Activated CD4-positive, alpha-beta memory T cell treated with anti-CD3 and anti-CD28 coated beads for 36 hours (primary cell): ENCODE data around the gene NPLOC4. TPM values are rescaled to one million over a fixed set of nuclear protein-coding genes. Genes with fewer than 3 reads are reported as not detected.

Experiments
- CTCF ChIA-PET: fragments of 350-600 bp; sonication (Branson Sonifier 250); formaldehyde crosslinking; loops from one replicate; lab custom pipeline; 2021; ENCODE audit warnings: antibody characterized with exemption, inconsistent platforms; lab: Charles Lee
- POLR2A ChIA-PET: fragments of 350-600 bp; sonication (Branson Sonifier 250); formaldehyde crosslinking; loops from one replicate; lab custom pipeline; 2021; ENCODE audit warnings: antibody characterized with exemption; lab: Charles Lee
- DNase-seq: peaks from one replicate; pipeline ENCODE4 v3.0.0-alpha.2; 2020
- H3K27ac Mint-ChIP-seq: one replicate; pipeline ENCODE4 v1.8.0; 2021; ENCODE audit warnings: mixed read lengths
- H3K27me3 Mint-ChIP-seq: one replicate; pipeline ENCODE4 v1.8.0; 2021; ENCODE audit warnings: mixed read lengths
- H3K36me3 Mint-ChIP-seq: one replicate; pipeline ENCODE4 v1.8.0; 2021; ENCODE audit warnings: mixed read lengths
- H3K4me1 Mint-ChIP-seq: one replicate; pipeline ENCODE4 v1.8.0; 2021; ENCODE audit warnings: low read depth, mixed read lengths
- H3K4me3 Mint-ChIP-seq: one replicate; pipeline ENCODE4 v1.8.0; 2021; ENCODE audit warnings: mild to moderate bottlenecking, mixed read lengths
- H3K9me3 Mint-ChIP-seq: one replicate; pipeline ENCODE4 v1.8.0; 2021; ENCODE audit warnings: mixed read lengths
- intact Hi-C: fragments of 100-400 bp; cut with micrococcal nuclease; formaldehyde crosslinking; loops from one replicate; pipeline ENCODE4 v1.15.1; 2023
- total RNA-seq, 2 experiments: library from RNA; stranded (reverse); gene quantifications; one replicate each; pipeline ENCODE4 v1.2.3, GENCODE V29; 2021

NPLOC4 gene
- total RNA-seq, 2 experiments from 2014 or later = 78.4 to 93.2 TPM

- no peak overlapping the region for H3K27ac Mint-ChIP-seq
- intact Hi-C loops = no loop called here
- H3K4me3 Mint-ChIP-seq = no peak overlapping the region
- no peaks in the 10 kb centered on the region for H3K27me3 Mint-ChIP-seq
- peaks cover 33% of the 10 kb centered on the region for H3K36me3 Mint-ChIP-seq
- H3K4me1 Mint-ChIP-seq = no peaks in the 10 kb centered on the region
- no peak for DNase-seq
- CTCF ChIA-PET = no interaction called here
- no peaks in the 10 kb centered on the region for H3K9me3 Mint-ChIP-seq
- POLR2A ChIA-PET = no interaction called here
These were observed 65.9 kb downstream of the NPLOC4 start for GRCh38 chr17:81570964-81571363.

GRCh38 chr17:81569986-81570514, 66.9 kb downstream of the NPLOC4 start:
- H3K27ac Mint-ChIP-seq = no peak overlapping the region
- H3K36me3 Mint-ChIP-seq = peaks cover 38% of the 10 kb centered on the region
- no peaks in the 10 kb centered on the region for H3K9me3 Mint-ChIP-seq
- intact Hi-C loops = no loop called here
- DNase-seq = no peak
- no peaks in the 10 kb centered on the region for H3K27me3 Mint-ChIP-seq
- H3K4me1 Mint-ChIP-seq = no peaks in the 10 kb centered on the region
- ChIA-PET POLR2A (no interaction called here), CTCF (interaction anchor here (0.9 kb wide), 1 partner anchor 32 kb away, joined by 3 read pairs; no protein-coding TSS in a partner anchor)
- no peak overlapping the region for H3K4me3 Mint-ChIP-seq

DNA sequence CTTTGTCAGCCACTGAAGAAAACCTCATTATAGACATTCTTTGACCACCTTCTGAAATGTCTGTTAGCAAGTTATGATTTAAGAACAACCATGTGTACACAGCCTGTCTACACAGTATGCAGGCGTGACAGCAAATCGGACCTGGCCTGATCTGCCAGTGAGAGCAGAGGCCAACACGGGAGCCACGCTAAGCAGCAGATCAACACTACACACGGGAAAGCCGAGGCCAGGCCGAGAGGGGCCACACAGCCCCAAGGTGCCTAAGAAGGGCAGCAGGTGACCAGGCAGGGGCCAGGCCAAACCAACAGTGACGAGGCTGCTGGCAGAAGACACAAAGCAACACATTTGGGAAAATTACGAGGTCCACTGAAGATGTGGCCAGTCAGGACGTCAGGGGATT, 68.5 kb downstream of the NPLOC4 start:
- no peak overlapping the region for H3K4me3 Mint-ChIP-seq
- no peaks in the 10 kb centered on the region for H3K27me3 Mint-ChIP-seq
- no peaks in the 10 kb centered on the region for H3K4me1 Mint-ChIP-seq
- intact Hi-C loops = no loop called here
- ChIA-PET POLR2A (no interaction called here), CTCF (interaction anchor here (1.5 kb wide), 1 partner anchor 33 kb away, joined by 9 read pairs; no protein-coding TSS in a partner anchor)
- H3K27ac Mint-ChIP-seq = no peak overlapping the region
- peaks cover 34% of the 10 kb centered on the region for H3K36me3 Mint-ChIP-seq
- H3K9me3 Mint-ChIP-seq = no peaks in the 10 kb centered on the region
- DNase-seq = no peak

DNA sequence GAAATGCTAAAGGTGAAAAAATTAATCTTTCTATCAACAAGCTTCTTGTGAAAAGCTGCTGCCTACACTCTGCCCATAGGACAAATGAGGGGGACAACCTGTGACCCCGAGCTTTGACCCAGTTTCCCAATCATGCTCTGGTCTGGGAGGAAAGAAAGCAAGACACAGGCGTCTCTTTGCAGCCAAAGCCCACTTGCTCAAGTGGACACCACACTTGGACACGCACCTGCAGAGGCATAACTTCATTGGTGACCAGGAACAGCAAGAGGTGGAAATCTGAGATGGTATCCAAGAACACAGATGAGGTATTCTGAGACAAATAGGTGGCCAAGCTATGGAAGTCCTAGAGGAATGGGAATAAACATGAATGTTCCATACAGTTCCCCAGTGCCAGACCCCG, 69.7 kb downstream of the NPLOC4 start:
- H3K4me1 Mint-ChIP-seq = no peaks in the 10 kb centered on the region
- no peak overlapping the region for H3K27ac Mint-ChIP-seq
- H3K4me3 Mint-ChIP-seq = no peak overlapping the region
- intact Hi-C loops = no loop called here
- CTCF ChIA-PET = no interaction called here
- no peaks in the 10 kb centered on the region for H3K27me3 Mint-ChIP-seq
- H3K36me3 Mint-ChIP-seq = peaks cover 30% of the 10 kb centered on the region
- no peaks in the 10 kb centered on the region for H3K9me3 Mint-ChIP-seq
- POLR2A ChIA-PET = interaction anchor here (0.6 kb wide), 1 partner anchor 45 kb away, joined by 3 read pairs; no protein-coding TSS in a partner anchor
- no peak for DNase-seq

DNA sequence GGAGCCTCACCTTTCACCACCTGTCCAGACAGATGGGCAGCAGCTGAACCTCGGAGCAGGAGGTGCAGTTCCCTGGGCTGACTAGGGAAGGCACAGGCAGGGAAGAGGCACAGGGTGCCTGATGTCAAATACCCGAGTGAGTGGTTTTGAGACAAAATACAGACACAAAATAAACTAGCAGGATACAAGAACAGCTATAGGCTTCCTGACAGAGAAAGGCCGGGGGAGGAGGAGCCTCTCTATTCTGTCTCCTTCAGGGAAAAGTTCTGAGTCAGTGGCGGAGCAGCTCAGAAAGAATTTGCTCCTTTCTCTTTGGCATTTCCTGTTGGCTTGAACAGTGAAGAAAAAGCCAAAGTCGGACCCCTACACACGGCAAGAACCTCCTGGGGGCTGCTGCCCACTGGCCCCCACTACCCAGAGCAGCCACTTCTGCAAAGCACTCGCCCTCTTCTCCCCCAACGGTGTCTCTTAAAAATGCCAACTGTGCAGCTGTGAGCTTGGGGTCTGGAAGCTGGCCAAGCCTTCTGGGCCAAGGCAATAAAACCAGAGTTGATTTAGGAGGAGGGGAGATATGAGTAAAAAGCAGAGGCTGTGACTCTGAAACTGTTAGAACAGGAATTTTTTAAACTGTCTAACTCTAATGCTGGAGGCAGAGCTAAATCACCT, 70.3 kb downstream of the NPLOC4 start:
- Mint-ChIP-seq H3K4me1 (no peaks in the 10 kb centered on the region), H3K27ac (no peak overlapping the region), H3K9me3 (no peaks in the 10 kb centered on the region), H3K36me3 (peaks cover 30% of the 10 kb centered on the region), H3K4me3 (no peak overlapping the region), H3K27me3 (no peaks in the 10 kb centered on the region)
- DNase-seq = no peak
- ChIA-PET CTCF (no interaction called here), POLR2A (no interaction called here)
- intact Hi-C loops = no loop called here

- H3K36me3 Mint-ChIP-seq = peaks cover 38% of the 10 kb centered on the region
- peaks cover 8% of the 10 kb centered on the region for H3K4me1 Mint-ChIP-seq
- ChIA-PET POLR2A (no interaction called here), CTCF (interaction anchor here (1.2 kb wide), 1 partner anchor 36 kb away, joined by 3 read pairs; no protein-coding TSS in a partner anchor)
- intact Hi-C loops = no loop called here
- no peak for DNase-seq
- H3K27ac Mint-ChIP-seq = no peak overlapping the region
- H3K27me3 Mint-ChIP-seq = no peaks in the 10 kb centered on the region
- H3K4me3 Mint-ChIP-seq = no peak overlapping the region
- no peaks in the 10 kb centered on the region for H3K9me3 Mint-ChIP-seq
These were observed 71.7 kb downstream of the NPLOC4 start for GRCh38 chr17:81565231-81565630.

- no peak overlapping the region for H3K4me3 Mint-ChIP-seq
- DNase-seq = no peak
- peaks cover 8% of the 10 kb centered on the region for H3K4me1 Mint-ChIP-seq
- ChIA-PET CTCF (no interaction called here), POLR2A (no interaction called here)
- peaks cover 34% of the 10 kb centered on the region for H3K36me3 Mint-ChIP-seq
- no peak overlapping the region for H3K27ac Mint-ChIP-seq
- H3K9me3 Mint-ChIP-seq = no peaks in the 10 kb centered on the region
- intact Hi-C loops = no loop called here
- H3K27me3 Mint-ChIP-seq = no peaks in the 10 kb centered on the region
These were observed 72.1 kb downstream of the NPLOC4 start for GRCh38 chr17:81564778-81565177.

GRCh38 chr17:81563861-81564586, 72.9 kb downstream of the NPLOC4 start:
- H3K36me3 Mint-ChIP-seq = peaks cover 34% of the 10 kb centered on the region
- no peak for DNase-seq
- H3K9me3 Mint-ChIP-seq = no peaks in the 10 kb centered on the region
- intact Hi-C loops = no loop called here
- no peak overlapping the region for H3K27ac Mint-ChIP-seq
- no peaks in the 10 kb centered on the region for H3K27me3 Mint-ChIP-seq
- ChIA-PET CTCF (no interaction called here), POLR2A (no interaction called here)
- H3K4me1 Mint-ChIP-seq = peaks cover 8% of the 10 kb centered on the region
- no peak overlapping the region for H3K4me3 Mint-ChIP-seq

DNA sequence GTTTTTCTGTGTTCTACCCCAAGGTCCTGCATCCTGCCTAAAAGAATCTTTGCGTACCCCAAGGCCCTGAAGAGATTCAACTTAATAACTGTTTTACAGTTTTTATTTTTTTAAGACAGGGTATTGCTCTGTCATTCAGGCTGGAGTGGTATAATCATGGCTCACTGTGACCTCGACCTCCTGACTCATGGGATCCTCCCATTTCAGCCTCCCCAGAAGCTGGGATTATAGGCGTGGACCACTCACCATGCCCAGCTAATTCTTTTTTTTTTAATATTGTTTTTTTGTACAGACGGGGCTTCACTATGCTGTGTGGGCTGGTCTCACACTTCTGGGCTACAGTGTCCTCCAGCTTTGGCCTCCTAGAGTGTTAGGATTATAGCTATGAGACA, 75.4 kb downstream of the NPLOC4 start:
- Mint-ChIP-seq H3K9me3 (no peaks in the 10 kb centered on the region), H3K27ac (no peak overlapping the region), H3K4me1 (peaks cover 8% of the 10 kb centered on the region), H3K36me3 (peaks cover 31% of the 10 kb centered on the region), H3K27me3 (no peaks in the 10 kb centered on the region), H3K4me3 (no peak overlapping the region)
- CTCF ChIA-PET = interaction anchor here (0.6 kb wide), 1 partner anchor 9 kb away, joined by 3 read pairs; no protein-coding TSS in a partner anchor
- POLR2A ChIA-PET = no interaction called here
- no peak for DNase-seq
- intact Hi-C loops = no loop called here

DNA sequence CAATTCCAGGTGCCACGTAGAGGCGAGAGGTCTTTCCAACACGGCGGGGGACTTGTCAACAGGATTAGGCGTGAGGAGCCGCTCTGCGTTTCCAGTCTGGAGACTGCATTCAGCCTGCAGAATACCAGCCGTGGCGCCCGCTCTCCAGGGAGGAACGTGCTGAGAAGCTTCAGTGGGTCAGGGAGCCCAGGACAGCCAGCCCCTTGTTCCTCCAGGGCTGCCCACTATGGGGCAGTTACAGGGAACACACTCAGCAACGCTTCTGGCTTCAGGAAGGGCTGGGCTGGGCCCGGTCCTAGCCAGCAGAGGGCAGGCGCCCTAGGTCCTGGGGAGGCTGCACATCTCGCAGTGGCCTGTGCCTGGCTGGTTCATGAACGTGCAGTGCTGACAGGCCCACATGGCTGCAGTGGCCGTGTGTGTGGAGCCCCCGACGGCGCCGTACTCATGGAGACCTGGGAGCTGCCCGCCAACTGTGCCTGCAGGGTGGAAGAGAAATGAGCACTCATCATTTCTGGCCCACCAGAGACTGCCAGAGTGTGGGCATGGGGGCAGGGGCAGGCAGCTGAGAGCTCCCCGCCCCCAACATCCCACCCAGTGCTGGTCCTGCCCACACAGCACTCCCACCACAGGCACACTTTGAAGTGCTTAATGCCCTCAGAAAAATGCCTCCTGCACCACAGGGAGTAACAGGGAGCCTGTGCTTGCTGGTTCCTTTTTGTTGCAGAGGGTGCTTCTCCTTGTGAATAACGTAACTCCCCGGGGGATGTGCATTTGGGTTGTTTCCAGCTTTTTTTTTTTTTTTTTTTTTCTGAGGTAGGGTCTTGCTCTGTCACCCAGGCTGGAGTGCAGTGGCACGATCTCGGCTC, 77.7 kb downstream of the NPLOC4 start:
- Mint-ChIP-seq H3K27me3 (no peaks in the 10 kb centered on the region), H3K9me3 (no peaks in the 10 kb centered on the region), H3K4me3 (no peak overlapping the region), H3K27ac (no peak overlapping the region), H3K36me3 (peaks cover 15% of the 10 kb centered on the region), H3K4me1 (peaks cover 11% of the 10 kb centered on the region)
- no peak for DNase-seq
- ChIA-PET CTCF (interaction anchor here (1.4 kb wide), 1 partner anchor 42 kb away, joined by 4 read pairs; no protein-coding TSS in a partner anchor), POLR2A (no interaction called here)
- intact Hi-C loops = no loop called here

GRCh38 chr17:81558115-81558468, 78.8 kb downstream of the NPLOC4 start:
- CTCF ChIA-PET = no interaction called here
- Mint-ChIP-seq H3K27me3 (no peaks in the 10 kb centered on the region), H3K36me3 (peaks cover 15% of the 10 kb centered on the region), H3K27ac (no peak overlapping the region), H3K4me1 (peaks cover 22% of the 10 kb centered on the region), H3K4me3 (no peak overlapping the region), H3K9me3 (no peaks in the 10 kb centered on the region)
- POLR2A ChIA-PET = no interaction called here
- DNase-seq = no peak
- intact Hi-C loops = no loop called here
